Measurements from ENCODE around the gene PTPRO.

The PTPRO gene

GRCh38 chr12:15458008-15458407 lies 135.7 kb downstream of the PTPRO start:
- DNase-seq: no peak

- no peak for DNase-seq
These were observed 146.6 kb downstream of the PTPRO start for GRCh38 chr12:15468911-15469310.

- DNase-seq: no peak
These were observed 147.0 kb downstream of the PTPRO start for GRCh38 chr12:15469356-15469755.

GRCh38 chr12:15472036-15472435 lies 149.7 kb downstream of the PTPRO start:
- DNase-seq: no peak

- no peak for DNase-seq
These were observed 152.5 kb downstream of the PTPRO start for GRCh38 chr12:15474766-15475165.

- DNase-seq: no peak
These were observed 155.5 kb downstream of the PTPRO start for GRCh38 chr12:15477761-15478160.

- DNase-seq: no peak
These were observed 159.5 kb downstream of the PTPRO start for GRCh38 chr12:15481846-15482245.

- no peak for DNase-seq
These were observed 163.2 kb downstream of the PTPRO start for GRCh38 chr12:15485466-15485865.

- no peak for DNase-seq
These were observed 164.6 kb downstream of the PTPRO start for GRCh38 chr12:15486859-15487258.

GRCh38 chr12:15488481-15488880 lies 166.2 kb downstream of the PTPRO start:
- DNase-seq: no peak

- DNase-seq: no peak
These were observed 172.2 kb downstream of the PTPRO start for GRCh38 chr12:15494329-15495046.

- DNase-seq: no peak
These were observed 173.4 kb downstream of the PTPRO start for GRCh38 chr12:15495746-15496145.

- DNase-seq: no peak
These were observed 174.4 kb downstream of the PTPRO start for GRCh38 chr12:15496738-15497137.

- no peak for DNase-seq
These were observed 175.5 kb downstream of the PTPRO start for GRCh38 chr12:15497671-15498292.

- no peak for DNase-seq
These were observed 179.9 kb downstream of the PTPRO start for GRCh38 chr12:15502211-15502610.

GRCh38 chr12:15505616-15506015 lies 183.3 kb downstream of the PTPRO start:
- DNase-seq: no peak

- no peak for DNase-seq
These were observed 192.7 kb downstream of the PTPRO start for GRCh38 chr12:15515010-15515409.

GRCh38 chr12:15520083-15520482 lies 197.8 kb downstream of the PTPRO start:
- no peak for DNase-seq

GRCh38 chr12:15520844-15521243 lies 198.5 kb downstream of the PTPRO start:
- DNase-seq: no peak

- DNase-seq: no peak
These were observed 200.4 kb downstream of the PTPRO start for GRCh38 chr12:15522574-15523187.

GRCh38 chr12:15525441-15525840 lies 203.1 kb downstream of the PTPRO start:
- DNase-seq: no peak

- no peak for DNase-seq
These were observed 203.7 kb downstream of the PTPRO start for GRCh38 chr12:15526033-15526432.

GRCh38 chr12:15527201-15528080 lies 205.1 kb downstream of the PTPRO start:
- DNase-seq: peak; percentile 35
